CD4-positive, alpha-beta T cell treated with Interleukin-15 for 1 hour (primary cell): ENCODE data around the gene VTCN1.

Experiments used
- DNase-seq: peaks from one replicate; pipeline ENCODE4 v3.0.0-alpha.2; 2020

VTCN1 gene

DNA sequence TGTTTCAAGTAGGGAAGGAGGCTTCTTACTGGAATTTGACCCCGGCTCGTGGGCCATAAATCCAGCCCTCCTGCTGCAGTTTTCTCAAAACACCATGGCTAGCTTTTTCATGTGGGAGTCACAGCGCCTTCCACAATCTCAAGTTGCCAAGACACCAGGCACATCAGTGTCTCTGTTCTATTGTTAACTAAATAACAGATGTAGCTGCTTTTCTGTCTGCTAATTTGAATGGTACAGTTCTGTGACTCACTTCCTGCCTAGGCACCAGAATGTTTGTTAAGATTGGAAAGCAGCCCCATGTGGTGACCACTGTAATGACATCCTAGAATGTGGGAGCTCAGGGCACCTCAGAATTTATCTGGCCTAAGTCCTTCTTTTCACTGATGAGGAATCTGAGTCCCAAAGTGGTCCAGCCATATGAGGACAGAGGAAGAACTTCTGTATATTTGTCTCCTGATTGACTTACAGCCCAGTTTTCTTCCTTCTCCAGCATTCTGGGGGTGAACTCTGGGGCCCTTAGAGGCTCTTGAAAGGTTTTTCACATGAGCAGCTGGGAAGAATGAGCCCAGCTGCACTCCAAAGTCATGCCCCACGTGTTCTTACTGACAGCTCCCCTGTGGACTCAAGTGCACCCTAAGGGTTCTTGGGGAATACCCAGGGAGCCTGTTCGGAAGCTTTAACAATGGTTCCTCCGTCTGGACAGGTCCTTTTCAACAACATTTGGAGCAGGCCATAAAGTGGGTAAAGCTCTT is 116.7 kb downstream of the VTCN1 start:
- no peak for DNase-seq
